ENCODE data around the gene SLC26A11.

- TF ChIP-seq EZH2phosphoT487 (IDR thresholded peaks at IDR 0.05) (no peak), CTCF (IDR thresholded peaks at IDR 0.05) (no peak), EZH2 (IDR thresholded peaks at IDR 0.05) (no peak)
Measured at GRCh38 chr17:80253631-80254395, 33.6 kb downstream of the SLC26A11 start.
